Right lung (tissue), 10 donors: ENCODE results near the gene ITGA2. TPM values are rescaled to one million over a fixed set of nuclear protein-coding genes. Genes with fewer than 3 reads are reported as not detected.
"Not testable (repeated sequence)": the region's sequence is repeated elsewhere in the genome, so short reads cannot be mapped to it uniquely, and the experiment has no call there.

Experiments
- DNase-seq, 2 donors: peaks; one replicate each; pipeline ENCODE4 v3.0.0-alpha.2; 2013
- long read RNA-seq, 8 donors: transcript quantifications; one replicate each; lab custom pipeline, GENCODE V29; 2026
- polyA plus RNA-seq, 5 donors: library from polyadenylated mRNA; unstranded; fragments of 120-200 nt; gene quantifications; one replicate each; pipeline versions ENCODE4 v1.2.1 to v1.2.3, GENCODE V29; 2013; ENCODE audit warnings: inconsistent platforms in 1 of 5, low replicate concordance in 1 of 5; ENCODE audit not compliant: insufficient read length in 5 of 5, insufficient read depth in 1 of 5

Gene ITGA2
- 10 to 100 TPM; 36.3 to 58.3 (median 54.2) TPM for polyA plus RNA-seq
- long read RNA-seq, donor 1, partial matches to known transcripts = 10 of 10 reads
- long read RNA-seq, donor 1, other reads (novel, unspliced or antisense) = 0 of 10 reads
- long read RNA-seq, donor 2, full-length matches to known transcripts = 1 of 1 reads
- long read RNA-seq, donor 2, partial matches to known transcripts = 0 of 1 reads
- long read RNA-seq, donor 2, other reads (novel, unspliced or antisense) = 0 of 1 reads
- long read RNA-seq, donor 3, partial matches to known transcripts = 10 of 10 reads
- long read RNA-seq, donor 3, other reads (novel, unspliced or antisense) = 0 of 10 reads
- long read RNA-seq, donor 4 = 0 reads
- long read RNA-seq, donor 5, full-length matches to known transcripts = 3 of 126 reads
- long read RNA-seq, donor 5, partial matches to known transcripts = 74 of 126 reads
- long read RNA-seq, donor 5, other reads (novel, unspliced or antisense) = 49 of 126 reads
- long read RNA-seq, donor 6 = 0 reads
- long read RNA-seq, donor 7, full-length matches to known transcripts = 2 of 2 reads
- long read RNA-seq, donor 7, partial matches to known transcripts = 0 of 2 reads
- long read RNA-seq, donor 7, other reads (novel, unspliced or antisense) = 0 of 2 reads
- long read RNA-seq, donor 8 = 0 reads

GRCh38 chr5:52989025-52989780 is at the start of gene ITGA2:
Gene ITGA2 (plus strand): TSS chr5:52989352. CDS start chr5:52989469, 117 bp downstream.
- DNase-seq = peak in 1 of 2 donors; percentile 50

- no peak for DNase-seq
These were observed 45.9 kb upstream of the ITGA2 start for GRCh38 chr5:52943285-52943684.

- DNase-seq = no peak
These were observed 45.3 kb upstream of the ITGA2 start for GRCh38 chr5:52943808-52944207.

GRCh38 chr5:52945040-52945439 is 44.1 kb upstream of the ITGA2 start:
- DNase-seq = no peak

- no peak for DNase-seq
These were observed 41.9 kb upstream of the ITGA2 start for GRCh38 chr5:52947208-52947607.

- no peak for DNase-seq
These were observed 41.3 kb upstream of the ITGA2 start for GRCh38 chr5:52947851-52948250.

GRCh38 chr5:52948418-52949076 is 40.6 kb upstream of the ITGA2 start:
- DNase-seq = peak; percentile 28 to 50

GRCh38 chr5:52950686-52951085 is 38.5 kb upstream of the ITGA2 start:
- DNase-seq = no peak

GRCh38 chr5:52952483-52952882 is 36.7 kb upstream of the ITGA2 start:
- DNase-seq = no peak

GRCh38 chr5:52956014-52956413 is 33.1 kb upstream of the ITGA2 start:
- no peak for DNase-seq

GRCh38 chr5:52956915-52957747 is 32.0 kb upstream of the ITGA2 start:
- no peak for DNase-seq

GRCh38 chr5:52961274-52961681 is 27.9 kb upstream of the ITGA2 start:
- DNase-seq = no peak

GRCh38 chr5:52963636-52964035 is 25.5 kb upstream of the ITGA2 start:
- DNase-seq = no peak

GRCh38 chr5:52964138-52964537 is 25.0 kb upstream of the ITGA2 start:
- no peak for DNase-seq

- not testable (repeated sequence) for DNase-seq
These were observed 13.0 kb upstream of the ITGA2 start for GRCh38 chr5:52976157-52976556.

- no peak for DNase-seq
These were observed 11.8 kb upstream of the ITGA2 start for GRCh38 chr5:52977264-52977897.

GRCh38 chr5:52981507-52981906 is 7.6 kb upstream of the ITGA2 start:
- no peak for DNase-seq

GRCh38 chr5:52983731-52984636 is 5.2 kb upstream of the ITGA2 start:
- no peak for DNase-seq

GRCh38 chr5:52985306-52985705 is 3.8 kb upstream of the ITGA2 start:
- DNase-seq = no peak
